ENCODE results near the gene VSTM4. TPM values are rescaled to one million over a fixed set of nuclear protein-coding genes. Genes with fewer than 3 reads are reported as not detected.

Gene VSTM4
- total RNA-seq, 1 donor from 2014 or later = 16.0 TPM

DNA sequence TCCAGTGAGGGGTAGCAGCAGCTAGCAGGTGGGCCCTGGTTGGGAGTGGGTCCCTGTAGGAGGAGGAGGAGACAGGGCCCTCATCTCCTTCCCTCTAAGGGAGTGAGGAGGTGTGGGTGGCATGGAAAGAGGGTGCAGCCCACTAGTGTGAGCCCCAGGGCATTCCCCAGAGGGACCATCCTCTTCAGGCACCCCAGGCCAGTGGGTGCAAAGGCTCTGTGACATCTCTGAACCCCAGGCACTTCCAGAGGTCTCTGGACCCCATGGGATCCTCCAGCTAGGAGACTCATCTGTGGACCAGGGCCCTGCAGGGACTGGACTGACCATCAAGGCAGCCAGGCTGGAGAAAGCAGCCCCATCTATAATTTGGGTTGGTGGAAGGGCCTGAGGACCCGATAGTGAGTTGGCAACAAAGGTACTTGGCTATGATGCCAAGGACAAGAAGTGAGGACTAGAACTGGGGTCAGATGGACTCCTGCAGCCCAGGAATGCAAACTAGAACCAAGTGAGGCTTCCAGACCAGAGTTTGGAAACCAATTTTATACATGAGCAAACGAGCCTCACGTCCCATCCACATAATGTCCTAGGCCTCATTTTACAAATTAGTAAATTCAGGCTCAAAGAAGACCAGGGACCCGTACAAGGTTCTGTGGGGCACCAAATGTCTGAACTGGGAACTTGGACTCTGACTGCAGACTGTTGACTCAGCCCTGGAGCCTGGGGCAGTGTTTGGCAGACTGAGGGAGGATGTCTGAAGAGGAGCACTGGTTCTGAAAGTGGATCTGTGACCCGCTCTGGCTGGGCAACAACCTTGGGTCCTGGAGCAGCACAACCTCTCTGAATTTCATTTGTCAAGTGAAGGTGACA, 1.4 kb upstream of the VSTM4 start:
- no peak for DNase-seq (ENCODE audit: low spot score)

DNA sequence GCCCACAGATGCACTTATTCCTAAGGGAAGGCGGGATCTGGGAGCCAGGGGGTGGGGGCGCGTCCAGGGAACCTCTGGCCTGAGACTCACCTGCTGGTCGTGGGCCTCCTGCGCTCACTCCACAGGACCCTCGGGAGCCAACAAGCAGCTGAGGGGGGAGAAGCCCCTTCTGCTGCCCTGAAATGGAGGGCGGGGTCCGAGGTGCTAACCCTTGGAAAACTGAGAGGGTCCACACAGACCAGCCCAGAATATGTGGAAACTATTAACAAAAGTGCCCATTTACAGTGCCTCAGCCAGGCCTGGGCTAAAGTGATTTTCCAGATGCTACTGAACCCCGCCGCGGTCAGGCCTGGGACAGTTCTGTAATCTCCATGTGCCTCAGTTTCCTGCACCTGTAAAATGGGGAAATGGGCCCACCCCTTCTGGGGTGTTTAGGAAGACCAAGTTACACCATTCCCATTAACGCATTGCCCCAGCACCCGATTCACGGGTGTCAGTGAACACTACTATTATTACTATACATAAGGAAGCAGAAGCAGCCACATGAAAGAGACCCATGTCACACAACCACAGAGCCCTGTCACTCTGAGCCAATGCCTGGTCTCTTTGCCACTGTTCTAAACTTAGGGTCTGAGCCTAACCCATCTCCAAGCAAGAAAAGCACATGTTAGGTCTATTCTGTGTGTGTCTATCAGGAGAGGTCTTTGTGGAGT, 630 bp upstream of the VSTM4 start:
- peak; percentile 29 for DNase-seq (ENCODE audit: low spot score)

- peak; percentile 46 for DNase-seq (ENCODE audit: low spot score)
Measured at GRCh38 chr10:49114718-49115014, 656 bp downstream of the VSTM4 start.

DNA sequence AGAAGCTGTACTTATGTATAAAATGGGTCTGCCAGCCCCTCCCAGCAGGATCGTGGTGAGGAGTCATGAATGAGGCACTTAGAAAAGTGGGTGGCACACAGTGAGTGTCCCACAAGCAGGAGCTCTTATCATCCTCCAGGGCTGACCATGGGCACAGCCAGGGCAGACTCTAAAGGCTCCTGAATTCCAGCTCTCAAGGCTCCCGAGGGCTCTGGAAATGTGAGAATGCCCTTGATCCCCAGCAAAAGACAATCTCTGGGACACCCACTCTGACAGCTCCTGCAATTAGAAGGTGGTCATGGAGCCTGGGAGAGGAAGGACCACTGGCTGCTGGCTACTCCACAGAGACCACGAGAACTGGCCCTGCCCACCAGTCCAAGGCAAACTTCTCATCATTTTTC, 1.6 kb downstream of the VSTM4 start:
- DNase-seq (ENCODE audit: low spot score) = peak; percentile 34

GRCh38 chr10:49112851-49113250, 2.5 kb downstream of the VSTM4 start:
- peak; percentile 26 for DNase-seq (ENCODE audit: low spot score)

GRCh38 chr10:49112098-49112497, 3.2 kb downstream of the VSTM4 start:
- DNase-seq (ENCODE audit: low spot score) = no peak

GRCh38 chr10:49111320-49111698, 4.0 kb downstream of the VSTM4 start:
- DNase-seq (ENCODE audit: low spot score) = no peak

DNA sequence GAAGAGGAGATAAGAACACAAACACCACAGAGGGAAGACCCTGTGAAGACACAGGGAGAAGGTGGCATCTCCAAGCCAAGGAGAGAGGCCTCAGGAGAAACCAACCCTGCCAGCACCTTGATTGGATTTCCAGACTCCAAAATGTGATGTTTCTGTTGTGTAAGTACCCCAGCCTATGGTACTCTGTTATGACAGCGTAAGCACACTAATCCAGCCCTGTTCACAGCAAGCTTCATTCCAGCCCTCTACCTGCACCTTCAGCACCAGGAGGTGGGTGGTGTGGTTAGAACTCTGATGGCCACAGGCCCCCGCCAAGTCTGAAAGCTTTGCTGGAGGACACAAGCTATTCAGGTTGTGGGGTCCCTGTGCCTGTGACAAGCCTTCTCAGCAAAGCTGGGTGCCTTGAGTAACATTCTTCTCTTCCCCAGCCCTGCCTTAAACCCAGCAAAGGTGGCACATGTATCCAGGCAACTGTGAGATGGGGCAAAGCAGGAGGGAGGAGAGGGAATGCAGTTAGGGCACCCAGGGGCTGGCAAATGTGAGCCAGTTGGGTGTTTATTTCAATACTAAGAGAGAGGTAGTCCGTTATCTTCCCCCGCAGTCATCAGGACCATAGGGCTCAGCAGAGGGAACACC, 4.5 kb downstream of the VSTM4 start:
- DNase-seq (ENCODE audit: low spot score) = no peak

DNA sequence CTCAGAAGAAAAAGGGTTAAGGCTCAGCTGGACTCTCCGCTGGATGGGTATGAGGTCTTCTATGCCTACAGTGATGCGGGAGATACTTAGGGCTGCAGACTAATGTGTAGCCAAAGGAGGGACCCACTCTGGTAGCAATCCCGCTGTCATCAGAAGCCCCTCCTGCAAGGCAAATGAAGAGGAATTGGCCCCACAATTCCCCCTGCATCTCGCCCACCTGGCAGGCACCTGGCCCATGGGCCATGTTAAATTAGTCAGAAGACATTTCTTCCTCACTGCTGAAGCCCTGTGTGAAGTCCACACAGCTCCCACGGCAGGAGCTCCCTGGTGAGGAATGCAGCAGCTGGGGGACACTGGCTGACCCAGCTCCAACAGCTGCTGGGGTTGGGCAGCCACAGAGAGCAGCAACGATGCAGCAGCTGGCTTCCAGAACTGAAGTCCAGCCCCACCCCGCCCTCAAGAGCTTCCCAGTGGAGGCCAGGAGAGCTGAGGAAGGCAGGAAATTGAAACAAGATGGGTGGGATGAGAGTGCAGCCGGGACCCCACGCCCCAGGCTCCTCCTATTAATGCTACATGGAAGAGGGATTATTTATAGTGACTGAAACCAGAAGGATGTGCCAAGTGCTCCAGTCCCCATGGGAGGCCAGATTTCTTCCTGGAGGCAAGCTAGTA, 5.5 kb downstream of the VSTM4 start:
- no peak for DNase-seq (ENCODE audit: low spot score)

GRCh38 chr10:49108656-49109055, 6.7 kb downstream of the VSTM4 start:
- no peak for DNase-seq (ENCODE audit: low spot score)

DNA sequence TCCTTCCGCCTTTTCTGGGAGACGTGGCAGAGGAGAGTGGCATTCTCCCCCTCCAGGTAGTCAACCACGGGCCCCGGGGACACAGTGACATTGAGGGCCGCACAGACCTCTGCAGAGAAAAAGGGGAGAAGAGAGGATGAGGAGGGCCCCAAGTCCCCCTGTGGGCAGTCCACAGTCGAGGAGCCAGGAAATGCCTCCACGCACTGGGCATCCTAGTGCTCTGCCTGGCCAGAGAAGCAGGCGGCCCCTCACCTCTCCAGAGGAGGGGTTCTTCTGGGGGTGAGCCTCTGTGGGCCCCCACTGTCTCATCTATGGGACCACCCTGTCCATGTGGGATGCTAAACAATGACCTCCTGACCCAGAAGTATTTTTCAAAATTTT, 7.4 kb downstream of the VSTM4 start:
- no peak for DNase-seq (ENCODE audit: low spot score)

DNA sequence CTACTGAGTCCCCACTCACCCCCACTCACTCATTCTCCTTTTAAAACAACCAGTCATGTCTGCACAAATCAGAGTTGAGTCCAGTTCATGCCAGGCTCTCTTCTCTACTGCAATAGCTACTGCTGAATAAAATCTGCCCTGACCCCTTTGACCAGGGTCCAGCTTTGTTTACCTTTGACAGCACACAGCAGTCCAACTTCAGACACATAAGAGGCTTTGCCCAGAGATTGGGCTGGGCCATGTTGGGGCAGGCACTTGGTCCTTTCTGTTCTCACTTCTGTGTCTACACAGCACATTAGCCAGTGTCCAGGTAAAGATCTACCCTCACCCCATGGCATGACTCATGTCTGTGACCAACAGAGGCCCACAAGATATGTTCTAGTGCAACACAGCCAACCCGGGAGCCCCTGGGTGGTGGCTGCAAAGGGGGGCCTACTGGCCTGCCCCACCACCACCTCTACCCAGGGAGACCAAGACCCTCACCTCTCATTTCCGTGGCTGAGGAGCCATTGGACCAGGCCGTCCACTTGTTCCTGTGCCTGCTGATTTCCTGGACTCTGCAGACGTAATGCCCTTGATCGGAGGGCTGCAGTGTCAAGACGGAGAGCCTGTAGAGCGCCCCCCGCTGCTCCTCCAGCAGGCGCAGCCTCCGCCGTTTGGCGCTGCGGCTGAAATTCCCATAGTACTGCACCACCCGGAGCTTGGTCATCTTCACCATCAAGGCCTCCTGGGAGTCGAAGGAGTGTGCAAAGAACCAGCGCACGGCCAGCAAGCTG, 8.0 kb downstream of the VSTM4 start:
- DNase-seq (ENCODE audit: low spot score) = no peak

DNA sequence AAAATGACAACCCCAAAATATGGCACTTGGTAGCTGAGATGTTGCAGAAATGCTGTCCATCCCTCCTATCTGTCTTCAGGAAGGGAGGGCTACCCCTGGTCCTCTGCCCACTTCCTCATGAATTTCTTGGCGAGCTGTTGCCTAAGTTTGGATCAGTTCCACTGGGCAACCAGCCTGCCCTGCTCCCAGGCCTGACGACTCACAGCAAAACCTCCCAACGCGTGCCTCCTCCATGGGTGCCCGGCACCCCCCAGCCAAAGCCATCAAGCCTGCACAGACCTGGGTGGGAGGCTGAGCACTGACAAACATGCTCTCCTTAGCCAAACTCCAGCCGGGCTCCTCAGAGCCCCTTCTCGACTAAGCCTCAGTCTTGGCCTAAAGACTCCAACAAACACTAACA, 8.9 kb downstream of the VSTM4 start:
- no peak for DNase-seq (ENCODE audit: low spot score)

DNA sequence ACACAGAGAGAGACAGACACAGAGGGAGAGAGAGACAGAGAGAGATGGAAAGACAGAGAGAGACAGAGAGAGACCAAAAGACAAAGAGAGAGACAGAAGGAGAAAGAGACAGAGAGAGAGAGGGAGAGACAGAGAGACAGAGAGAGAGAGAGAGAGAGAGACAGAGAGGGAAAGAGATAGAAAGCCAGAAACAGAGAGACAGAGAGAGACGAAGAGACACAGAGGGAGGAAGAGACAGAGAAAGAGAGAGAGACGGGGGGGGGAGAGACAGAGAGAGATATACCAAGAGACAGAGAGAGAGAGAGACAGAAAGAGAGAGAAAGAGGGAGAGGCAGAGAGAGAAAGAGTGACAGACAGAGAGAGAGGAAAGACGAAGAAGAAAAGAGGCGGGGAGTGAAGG, 10.2 kb downstream of the VSTM4 start:
- DNase-seq (ENCODE audit: low spot score) = no peak

DNA sequence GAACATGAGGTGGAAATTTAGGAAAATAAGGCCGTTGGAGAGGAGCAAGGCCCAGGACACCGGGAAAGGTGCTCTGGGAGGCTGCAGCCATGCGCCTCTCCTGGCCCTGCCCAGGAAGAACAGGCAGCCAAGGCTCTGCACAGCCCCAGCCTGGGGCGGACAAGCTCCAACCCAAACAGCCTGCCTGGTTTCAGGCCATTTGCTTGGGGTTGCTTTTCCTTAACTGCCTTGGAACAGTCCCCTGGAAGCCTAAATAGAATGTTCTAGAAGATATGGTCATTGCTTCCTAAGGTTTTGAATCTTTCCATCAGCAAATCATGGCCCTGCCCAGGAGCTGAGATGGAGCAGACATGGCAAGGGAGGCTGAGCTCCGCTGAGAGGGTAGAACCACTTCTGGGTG, 11.0 kb downstream of the VSTM4 start:
- no peak for DNase-seq (ENCODE audit: low spot score)

DNA sequence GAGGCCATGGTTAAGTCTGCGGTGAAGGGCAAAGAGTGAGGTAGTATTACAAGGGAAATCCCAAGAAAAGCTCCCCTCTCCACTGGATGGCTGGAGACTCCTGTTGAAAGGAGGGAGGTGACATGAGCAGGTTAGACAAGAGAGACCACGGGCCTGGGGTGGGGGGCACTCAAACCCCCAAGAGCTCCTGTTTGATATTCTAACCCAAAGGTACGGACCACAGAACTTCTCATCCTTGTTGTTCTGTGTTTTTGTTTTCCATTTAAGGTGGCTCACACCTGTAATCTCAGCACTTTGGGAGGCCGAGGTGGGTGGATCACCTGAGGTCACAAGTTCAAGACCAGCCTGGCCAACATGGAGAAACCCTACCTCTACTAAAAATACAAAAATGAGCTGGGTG, 11.6 kb downstream of the VSTM4 start:
- no peak for DNase-seq (ENCODE audit: low spot score)

GRCh38 chr10:49099046-49099445, 16.3 kb downstream of the VSTM4 start:
- no peak for DNase-seq (ENCODE audit: low spot score)

GRCh38 chr10:49096890-49097445, 18.4 kb downstream of the VSTM4 start:
- no peak for DNase-seq (ENCODE audit: low spot score)

- DNase-seq (ENCODE audit: low spot score) = no peak
Measured at GRCh38 chr10:49094646-49095045, 20.7 kb downstream of the VSTM4 start.

DNA sequence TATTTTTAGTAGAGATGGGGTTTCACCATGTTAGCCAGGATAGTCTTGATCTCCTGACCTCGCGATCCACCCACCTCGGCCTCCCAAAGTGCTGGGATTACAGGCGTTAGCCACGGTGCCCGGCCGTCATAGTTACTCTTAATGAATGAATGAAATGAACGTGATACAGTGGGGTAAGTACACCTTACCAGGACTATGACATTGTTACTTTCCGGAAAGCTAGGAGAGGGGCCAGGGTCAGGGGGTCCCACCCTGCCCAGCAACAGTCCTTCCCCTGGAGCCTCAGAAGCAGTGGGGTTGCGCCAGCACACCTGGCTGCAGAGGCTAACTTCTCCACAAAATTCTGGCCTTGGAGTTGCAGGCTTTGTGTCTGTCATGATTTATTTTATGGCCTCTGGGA, 21.4 kb downstream of the VSTM4 start:
- DNase-seq (ENCODE audit: low spot score) = no peak

DNA sequence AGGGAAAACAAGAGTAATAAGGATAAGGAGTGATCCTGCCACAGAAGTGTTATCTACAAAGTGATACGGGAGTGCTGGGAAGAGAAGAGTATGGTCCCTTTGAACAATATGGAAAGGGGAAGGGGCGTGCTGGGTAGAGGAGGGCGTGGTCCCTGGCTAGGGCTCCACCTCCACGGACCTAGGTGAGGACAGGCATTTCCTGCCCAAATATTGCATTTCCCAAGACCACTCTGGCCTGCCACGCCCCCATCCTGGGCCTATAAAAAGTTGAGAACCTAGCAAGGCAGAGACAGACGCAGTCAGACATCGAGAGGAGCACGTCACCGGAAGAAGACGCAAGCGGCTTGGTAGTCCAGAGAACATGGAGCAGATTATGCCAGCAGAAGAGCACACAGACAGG, 22.8 kb downstream of the VSTM4 start:
- no peak for DNase-seq (ENCODE audit: low spot score)
